Sigmoid colon (tissue), 4 donors: ENCODE measurements around the gene NEK9.

Source experiments
- EP300 ChIP-seq, 4 donors: sonication (generic); formaldehyde crosslinking; IDR thresholded peaks; one replicate each; pipeline ENCODE4 v1.6.1; 2017; ENCODE audit warnings: antibody characterized with exemption in 4 of 4
- POLR2AphosphoS5 ChIP-seq, 4 donors: sonication (generic); formaldehyde crosslinking; IDR thresholded peaks; one replicate each; pipeline ENCODE4 v1.6.1; 2017; ENCODE audit warnings: antibody characterized with exemption in 4 of 4
- TF ChIP-seq, protein P1 (sequence below), 4 experiments: fragments of 450-650 bp in 3 of 4; fragments of 200-600 bp in 1 of 4; IDR thresholded peaks; one replicate each; pipeline ENCODE4 v1.5.1; 2016 to 2019; ENCODE audit warnings: antibody characterized with exemption in 4 of 4, mild to moderate bottlenecking in 3 of 4, moderate library complexity in 2 of 4

DNA sequence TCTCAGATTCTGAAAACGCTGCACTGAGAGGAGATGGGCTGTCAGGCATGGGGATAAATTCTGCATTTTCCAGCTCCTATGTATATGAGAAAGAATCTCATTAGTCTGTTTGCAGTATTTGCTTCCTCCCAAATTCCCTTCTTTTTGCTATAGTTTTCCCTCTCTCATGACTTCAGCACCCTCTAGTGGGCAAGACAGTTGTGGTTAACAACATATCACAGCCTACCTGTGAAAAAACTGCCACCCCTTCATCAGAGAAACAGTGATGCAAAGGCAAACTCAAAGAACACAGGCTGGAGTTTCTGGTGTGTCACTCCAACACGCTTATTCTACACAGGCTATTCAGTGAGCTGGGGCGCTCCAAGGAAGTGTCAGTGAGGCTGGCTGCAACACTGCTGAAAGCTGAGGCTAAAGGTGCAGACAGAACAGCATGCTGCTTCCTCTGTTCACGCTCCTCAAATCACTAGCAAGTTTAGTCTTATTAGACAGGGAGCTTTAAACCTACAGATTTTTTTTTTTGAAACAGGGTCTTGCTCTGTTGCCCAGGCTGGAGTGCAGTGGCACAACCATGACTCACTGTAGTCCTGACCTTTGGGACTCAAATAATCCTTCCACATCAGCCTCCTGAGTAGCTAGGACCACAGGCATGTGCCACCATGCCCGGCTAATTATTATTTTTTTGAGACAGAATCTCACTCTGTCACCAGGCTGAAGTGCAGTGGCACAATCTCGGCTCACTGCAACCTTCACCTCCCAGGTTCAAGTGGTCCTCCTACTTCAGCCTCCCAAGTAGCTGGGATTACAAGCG is 38.1 kb downstream of the NEK9 start:
- TF ChIP-seq EP300 (IDR thresholded peaks at IDR 0.05): no peak
- TF ChIP-seq, protein P1, sequence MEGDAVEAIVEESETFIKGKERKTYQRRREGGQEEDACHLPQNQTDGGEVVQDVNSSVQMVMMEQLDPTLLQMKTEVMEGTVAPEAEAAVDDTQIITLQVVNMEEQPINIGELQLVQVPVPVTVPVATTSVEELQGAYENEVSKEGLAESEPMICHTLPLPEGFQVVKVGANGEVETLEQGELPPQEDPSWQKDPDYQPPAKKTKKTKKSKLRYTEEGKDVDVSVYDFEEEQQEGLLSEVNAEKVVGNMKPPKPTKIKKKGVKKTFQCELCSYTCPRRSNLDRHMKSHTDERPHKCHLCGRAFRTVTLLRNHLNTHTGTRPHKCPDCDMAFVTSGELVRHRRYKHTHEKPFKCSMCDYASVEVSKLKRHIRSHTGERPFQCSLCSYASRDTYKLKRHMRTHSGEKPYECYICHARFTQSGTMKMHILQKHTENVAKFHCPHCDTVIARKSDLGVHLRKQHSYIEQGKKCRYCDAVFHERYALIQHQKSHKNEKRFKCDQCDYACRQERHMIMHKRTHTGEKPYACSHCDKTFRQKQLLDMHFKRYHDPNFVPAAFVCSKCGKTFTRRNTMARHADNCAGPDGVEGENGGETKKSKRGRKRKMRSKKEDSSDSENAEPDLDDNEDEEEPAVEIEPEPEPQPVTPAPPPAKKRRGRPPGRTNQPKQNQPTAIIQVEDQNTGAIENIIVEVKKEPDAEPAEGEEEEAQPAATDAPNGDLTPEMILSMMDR (IDR thresholded peaks at IDR 0.05): peak; percentile 36 to 76 (median 72)
- TF ChIP-seq POLR2AphosphoS5 (IDR thresholded peaks at IDR 0.05): no peak
